ENCODE data around the gene CD4.

The CD4 gene

DNA sequence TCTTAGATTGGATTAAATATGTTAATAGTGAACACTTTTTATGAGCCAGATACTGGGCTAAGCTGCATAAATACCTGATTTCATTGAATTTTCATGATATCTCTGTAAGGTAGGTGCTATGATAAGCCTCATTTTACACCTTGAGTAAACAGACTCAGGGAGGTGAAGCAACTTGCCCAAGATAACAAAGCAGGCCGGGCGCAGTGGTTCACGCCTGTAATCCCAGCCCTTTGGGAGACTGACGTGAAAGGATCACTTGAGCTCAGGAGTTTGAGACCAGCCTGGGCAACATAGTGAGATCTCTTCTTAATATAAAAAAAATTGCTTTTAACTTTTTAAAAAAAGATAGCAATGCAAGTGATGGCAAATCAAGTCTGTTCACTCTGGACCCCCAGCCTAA, 52.7 kb downstream of the CD4 start:
- Histone ChIP-seq H3K36me3 (ENCODE audit: insufficient read depth, low read length) (peaks cover 10% of the 10 kb centered on the region), H3K9me3 (ENCODE audit: control insufficient read depth, insufficient read depth, low read length) (no peaks in the 10 kb centered on the region), H3K4me1 (ENCODE audit: insufficient read depth, low read length) (peaks cover 5% of the 10 kb centered on the region), H3K9ac (ENCODE audit: low read depth, low read length) (no peak overlapping the region)

DNA sequence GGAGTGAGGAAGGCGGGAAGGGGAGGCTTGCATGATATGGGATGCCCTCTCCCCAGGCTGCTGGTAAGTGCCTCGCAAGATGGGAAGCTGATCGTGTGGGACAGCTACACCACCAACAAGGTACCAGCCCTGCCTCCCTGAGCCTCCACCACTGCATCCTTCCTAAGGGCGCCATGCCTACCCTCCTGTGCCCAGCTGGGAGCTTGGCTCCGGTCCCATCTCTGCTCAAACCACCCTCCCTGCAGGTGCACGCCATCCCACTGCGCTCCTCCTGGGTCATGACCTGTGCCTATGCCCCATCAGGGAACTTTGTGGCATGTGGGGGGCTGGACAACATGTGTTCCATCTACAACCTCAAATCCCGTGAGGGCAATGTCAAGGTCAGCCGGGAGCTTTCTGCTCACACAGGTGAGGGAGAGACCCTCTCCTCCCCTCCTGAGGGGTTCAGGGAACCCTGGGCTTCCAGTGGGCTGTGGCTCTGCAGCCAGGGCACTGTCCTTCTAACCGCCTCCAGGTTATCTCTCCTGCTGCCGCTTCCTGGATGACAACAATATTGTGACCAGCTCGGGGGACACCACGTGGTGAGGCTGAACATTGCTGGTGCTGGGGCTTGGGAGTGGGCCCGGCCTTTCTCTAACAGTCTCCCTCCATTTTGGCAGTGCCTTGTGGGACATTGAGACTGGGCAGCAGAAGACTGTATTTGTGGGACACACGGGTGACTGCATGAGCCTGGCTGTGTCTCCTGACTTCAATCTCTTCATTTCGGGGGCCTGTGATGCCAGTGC, 54.0 kb downstream of the CD4 start:
- peaks cover 5% of the 10 kb centered on the region for H3K4me1 ChIP-seq (ENCODE audit: insufficient read depth, low read length)
- H3K36me3 ChIP-seq (ENCODE audit: insufficient read depth, low read length) = peaks cover 10% of the 10 kb centered on the region
- no peak overlapping the region for H3K9ac ChIP-seq (ENCODE audit: low read depth, low read length)
- no peaks in the 10 kb centered on the region for H3K9me3 ChIP-seq (ENCODE audit: control insufficient read depth, insufficient read depth, low read length)

DNA sequence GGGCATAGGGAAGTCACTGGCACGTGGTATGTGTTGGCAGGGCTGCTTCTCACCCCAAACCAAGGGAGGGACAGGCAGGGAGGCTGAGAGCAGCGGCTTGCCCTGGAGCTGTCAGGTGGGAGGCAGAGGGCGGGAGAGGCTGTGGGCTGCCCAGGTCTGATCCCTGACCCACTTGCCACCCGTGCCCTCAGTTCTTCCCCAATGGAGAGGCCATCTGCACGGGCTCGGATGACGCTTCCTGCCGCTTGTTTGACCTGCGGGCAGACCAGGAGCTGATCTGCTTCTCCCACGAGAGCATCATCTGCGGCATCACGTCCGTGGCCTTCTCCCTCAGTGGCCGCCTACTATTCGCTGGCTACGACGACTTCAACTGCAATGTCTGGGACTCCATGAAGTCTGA, 56.1 kb downstream of the CD4 start:
- Histone ChIP-seq H3K9ac (ENCODE audit: low read depth, low read length) (no peak overlapping the region), H3K9me3 (ENCODE audit: control insufficient read depth, insufficient read depth, low read length) (no peaks in the 10 kb centered on the region), H3K4me1 (ENCODE audit: insufficient read depth, low read length) (peaks cover 1% of the 10 kb centered on the region), H3K36me3 (ENCODE audit: insufficient read depth, low read length) (peaks cover 10% of the 10 kb centered on the region; the same call in 1 of the 2 replicates)

DNA sequence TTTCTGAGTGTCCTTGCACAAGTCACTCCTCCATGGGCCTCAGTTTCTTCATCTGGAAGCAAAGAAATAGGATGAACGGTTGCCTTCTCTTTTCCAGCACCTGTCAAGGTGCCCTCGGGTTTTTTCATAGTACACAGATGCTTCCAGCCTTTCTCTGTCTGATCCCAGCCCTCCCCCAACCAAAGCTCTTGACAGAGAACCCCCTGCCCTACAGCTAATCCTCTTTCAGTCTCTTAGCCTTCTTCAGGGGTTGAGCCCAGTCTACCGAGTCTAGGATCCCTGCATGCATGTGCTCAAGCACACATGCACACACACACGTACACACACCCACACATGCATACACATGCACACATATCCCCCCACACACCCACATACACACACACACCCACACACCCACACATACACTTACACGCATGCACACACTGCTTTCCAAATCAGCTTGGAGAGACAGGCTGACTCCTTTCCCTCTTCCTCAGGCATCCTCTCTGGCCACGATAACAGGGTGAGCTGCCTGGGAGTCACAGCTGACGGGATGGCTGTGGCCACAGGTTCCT, 57.1 kb downstream of the CD4 start:
- Histone ChIP-seq H3K9me3 (ENCODE audit: control insufficient read depth, insufficient read depth, low read length) (no peaks in the 10 kb centered on the region), H3K36me3 (ENCODE audit: insufficient read depth, low read length) (peaks cover 10% of the 10 kb centered on the region; the same call in 1 of the 2 replicates), H3K4me1 (ENCODE audit: insufficient read depth, low read length) (no peaks in the 10 kb centered on the region; the same call in 1 of the 2 replicates), H3K9ac (ENCODE audit: low read depth, low read length) (no peak overlapping the region)

DNA sequence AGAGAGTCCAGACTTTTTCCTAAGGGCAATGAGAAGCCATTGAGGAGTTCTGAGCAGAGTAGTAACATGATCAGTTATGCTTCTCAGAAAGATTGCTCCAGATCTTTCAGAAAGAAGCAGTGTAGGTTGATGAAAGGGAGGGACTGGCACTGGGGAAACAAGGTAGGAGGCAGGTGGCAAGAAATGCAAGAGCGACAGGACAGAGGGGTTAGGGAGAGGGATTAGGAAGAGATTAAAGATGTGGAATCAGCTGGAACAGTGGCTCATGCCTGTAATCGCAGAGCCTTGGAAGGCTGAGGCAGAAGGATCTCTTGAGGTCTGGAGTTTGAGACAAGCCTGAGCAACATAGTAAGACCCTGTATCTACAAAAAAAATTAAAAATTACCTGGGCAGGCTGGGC, 58.3 kb downstream of the CD4 start:
- H3K4me1 ChIP-seq (ENCODE audit: insufficient read depth, low read length) = no peaks in the 10 kb centered on the region; the same call in 1 of the 2 replicates
- H3K36me3 ChIP-seq (ENCODE audit: insufficient read depth, low read length) = peaks cover 10% of the 10 kb centered on the region; the same call in 1 of the 2 replicates
- no peak overlapping the region for H3K9ac ChIP-seq (ENCODE audit: low read depth, low read length)
- H3K9me3 ChIP-seq (ENCODE audit: control insufficient read depth, insufficient read depth, low read length) = no peaks in the 10 kb centered on the region

DNA sequence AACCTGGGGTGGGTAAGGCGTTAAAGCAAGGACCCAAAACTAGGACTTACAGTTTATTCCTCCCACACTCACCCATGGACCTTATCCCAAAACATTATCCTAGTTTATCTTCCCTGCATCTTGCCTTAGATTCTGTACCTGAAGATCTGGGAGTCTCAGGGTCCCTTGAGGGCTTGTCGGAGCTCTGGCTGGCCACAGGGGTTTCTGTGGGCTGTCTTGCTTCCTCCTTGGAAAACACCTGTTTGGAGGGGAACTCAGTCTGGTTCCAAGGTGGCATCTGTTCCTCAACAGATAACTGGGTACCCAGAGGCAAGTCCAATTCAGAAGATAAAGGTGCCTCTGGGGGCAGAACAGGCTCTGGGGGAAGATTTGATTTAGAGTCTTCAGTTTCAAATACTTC, 60.1 kb downstream of the CD4 start:
- no peaks in the 10 kb centered on the region for H3K9me3 ChIP-seq (ENCODE audit: control insufficient read depth, insufficient read depth, low read length)
- no peak overlapping the region for H3K9ac ChIP-seq (ENCODE audit: low read depth, low read length)
- H3K36me3 ChIP-seq (ENCODE audit: insufficient read depth, low read length) = peaks cover 10% of the 10 kb centered on the region; the same call in 1 of the 2 replicates
- peaks cover 12% of the 10 kb centered on the region for H3K4me1 ChIP-seq (ENCODE audit: insufficient read depth, low read length)

DNA sequence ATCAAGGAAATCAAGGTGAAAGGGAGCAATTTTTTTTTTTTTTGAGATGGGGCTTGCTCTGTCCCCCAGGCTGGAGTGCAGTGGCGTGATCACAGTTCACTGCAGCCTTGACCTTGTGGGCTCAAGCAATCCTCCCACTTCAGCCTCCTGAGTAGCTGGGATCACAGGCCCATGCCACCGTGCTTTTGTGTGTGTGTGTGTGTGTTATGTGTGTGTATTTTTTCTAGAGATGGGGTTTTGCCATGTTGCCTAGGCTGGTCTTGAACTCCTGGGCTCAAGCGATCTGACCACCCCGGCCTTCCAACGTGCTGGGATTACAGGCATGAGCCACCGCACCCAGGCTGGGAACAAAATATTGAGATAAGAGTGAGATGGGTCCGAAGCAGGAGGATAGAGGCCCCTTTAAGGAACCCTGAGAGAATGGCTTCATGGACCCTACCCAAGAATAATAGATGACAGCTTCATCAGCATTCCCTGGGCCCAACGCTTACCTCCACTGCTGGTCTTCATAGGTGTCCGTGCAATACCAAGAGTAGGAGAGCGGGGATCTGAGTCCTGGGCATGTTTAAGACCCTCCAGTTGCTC, 60.7 kb downstream of the CD4 start:
- H3K9ac ChIP-seq (ENCODE audit: low read depth, low read length) = peak overlapping the region; percentile 82
- H3K36me3 ChIP-seq (ENCODE audit: insufficient read depth, low read length) = peaks cover 6% of the 10 kb centered on the region; the same call in 1 of the 2 replicates
- H3K4me1 ChIP-seq (ENCODE audit: insufficient read depth, low read length) = peaks cover 12% of the 10 kb centered on the region
- H3K9me3 ChIP-seq (ENCODE audit: control insufficient read depth, insufficient read depth, low read length) = no peaks in the 10 kb centered on the region

DNA sequence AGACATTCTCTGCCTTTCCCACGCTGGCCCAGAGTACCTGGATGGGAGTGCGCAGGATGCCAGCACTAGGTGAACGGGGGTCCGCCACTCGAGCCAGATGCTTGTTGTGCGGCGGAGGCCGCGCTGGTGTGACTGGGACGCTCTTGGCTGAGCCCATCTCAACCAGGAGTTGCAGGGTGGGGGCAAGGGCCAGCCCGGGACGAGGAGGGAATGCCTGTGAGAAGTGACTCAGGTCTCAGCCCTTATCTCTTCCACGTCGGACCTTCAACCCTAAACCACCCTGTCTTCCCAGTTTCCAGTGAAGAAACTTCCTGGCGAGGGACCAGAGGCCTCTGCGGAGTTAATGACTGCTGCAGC, 61.4 kb downstream of the CD4 start:
- Histone ChIP-seq H3K9ac (ENCODE audit: low read depth, low read length) (peak overlapping the region; percentile 82), H3K9me3 (ENCODE audit: control insufficient read depth, insufficient read depth, low read length) (no peaks in the 10 kb centered on the region), H3K4me1 (ENCODE audit: insufficient read depth, low read length) (peaks cover 12% of the 10 kb centered on the region), H3K36me3 (ENCODE audit: insufficient read depth, low read length) (peaks cover 4% of the 10 kb centered on the region; the same call in 1 of the 2 replicates)

DNA sequence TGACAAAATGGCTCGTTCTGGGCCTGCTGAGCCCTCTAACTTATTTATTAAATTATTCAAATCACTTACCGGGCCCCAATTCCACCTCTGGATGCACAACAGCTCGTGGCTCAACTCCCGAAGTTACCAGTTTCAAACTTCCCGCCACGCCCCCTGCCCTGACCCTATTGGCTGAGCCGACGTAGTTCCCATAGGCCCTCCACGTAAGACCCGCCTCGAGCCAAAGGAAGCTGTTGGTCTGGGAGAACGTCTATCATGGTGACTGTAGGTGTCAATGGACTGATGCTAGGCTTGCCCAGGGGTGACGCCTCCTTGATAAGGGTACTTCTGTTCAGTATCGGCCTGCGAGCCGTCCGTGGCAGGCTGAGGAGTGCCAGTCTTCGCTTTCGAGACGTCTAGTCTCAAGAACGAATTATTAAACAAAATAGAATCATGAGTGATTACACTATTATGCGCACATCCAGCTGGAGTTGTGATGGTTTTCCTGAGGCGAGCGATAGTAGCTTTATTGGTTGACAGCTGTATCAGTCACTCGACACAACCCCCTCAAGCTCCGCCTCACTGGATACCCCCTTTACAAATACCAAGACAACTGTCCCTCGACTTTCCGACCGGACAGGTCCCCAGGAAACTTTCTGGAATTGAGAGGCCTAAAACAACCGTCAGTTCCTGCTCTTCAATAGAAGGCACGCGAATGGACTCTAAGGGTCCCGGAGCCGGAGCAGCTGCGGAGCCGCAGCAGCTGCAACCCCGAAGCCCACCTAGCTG, 62.0 kb downstream of the CD4 start, which contains the start of gene CDCA3:
TSS of gene CDCA3 (minus strand) at position 134 of the 768 bp plus-strand sequence. CDS start 334 bp downstream, outside the sequence.
- Histone ChIP-seq H3K9ac (ENCODE audit: low read depth, low read length) (peak within 1 kb of the TSS; percentile 82), H3K4me1 (ENCODE audit: insufficient read depth, low read length) (peaks cover 12% of the 10 kb centered on the region), H3K9me3 (ENCODE audit: control insufficient read depth, insufficient read depth, low read length) (no peaks in the 10 kb centered on the region), H3K36me3 (ENCODE audit: insufficient read depth, low read length) (peaks cover 5% of the 10 kb centered on the region; the same call in 1 of the 2 replicates)

DNA sequence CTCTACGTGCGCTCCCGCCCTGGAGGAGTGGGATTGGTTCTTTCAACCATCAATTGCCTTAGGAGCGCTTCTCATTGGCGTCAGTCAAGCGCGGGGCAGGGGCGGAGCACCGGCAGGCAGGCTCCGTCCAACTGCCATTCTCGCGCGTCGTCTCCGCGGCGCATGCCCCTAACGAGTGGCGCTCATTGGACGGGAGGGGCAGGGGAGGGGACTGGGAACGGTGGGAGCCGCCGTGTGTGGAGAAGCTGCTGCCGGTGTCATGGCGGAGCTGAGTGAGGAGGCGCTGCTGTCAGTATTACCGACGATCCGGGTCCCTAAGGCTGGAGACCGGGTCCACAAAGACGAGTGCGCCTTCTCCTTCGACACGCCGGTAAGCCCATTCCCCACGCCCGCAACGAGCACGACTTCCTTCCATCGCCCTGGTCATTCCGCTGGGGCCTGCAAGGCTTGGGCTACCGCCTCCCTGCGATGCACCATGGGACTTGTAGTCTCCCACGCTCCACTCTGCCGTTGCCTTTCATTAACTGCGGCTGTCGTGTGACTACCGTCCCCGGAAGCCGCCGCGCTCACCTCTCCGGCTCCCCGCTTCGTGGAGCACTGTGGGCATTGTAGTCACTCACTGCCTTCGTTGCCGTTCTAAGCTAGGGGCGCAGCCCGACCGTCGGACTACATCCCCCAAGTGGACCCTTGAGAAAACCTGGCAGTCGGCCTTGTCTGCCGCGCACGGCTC, 62.8 kb downstream of the CD4 start, which contains the start of gene USP5:
TSS of gene USP5 (plus strand) at position 230 of the 730 bp plus-strand sequence. CDS start at position 260, 30 bp downstream.
- no peaks in the 10 kb centered on the region for H3K9me3 ChIP-seq (ENCODE audit: control insufficient read depth, insufficient read depth, low read length)
- peaks cover 12% of the 10 kb centered on the region for H3K4me1 ChIP-seq (ENCODE audit: insufficient read depth, low read length)
- H3K36me3 ChIP-seq (ENCODE audit: insufficient read depth, low read length) = peaks cover 4% of the 10 kb centered on the region; the same call in 1 of the 2 replicates
- peak within 1 kb of the TSS; percentile 82 for H3K9ac ChIP-seq (ENCODE audit: low read depth, low read length)

DNA sequence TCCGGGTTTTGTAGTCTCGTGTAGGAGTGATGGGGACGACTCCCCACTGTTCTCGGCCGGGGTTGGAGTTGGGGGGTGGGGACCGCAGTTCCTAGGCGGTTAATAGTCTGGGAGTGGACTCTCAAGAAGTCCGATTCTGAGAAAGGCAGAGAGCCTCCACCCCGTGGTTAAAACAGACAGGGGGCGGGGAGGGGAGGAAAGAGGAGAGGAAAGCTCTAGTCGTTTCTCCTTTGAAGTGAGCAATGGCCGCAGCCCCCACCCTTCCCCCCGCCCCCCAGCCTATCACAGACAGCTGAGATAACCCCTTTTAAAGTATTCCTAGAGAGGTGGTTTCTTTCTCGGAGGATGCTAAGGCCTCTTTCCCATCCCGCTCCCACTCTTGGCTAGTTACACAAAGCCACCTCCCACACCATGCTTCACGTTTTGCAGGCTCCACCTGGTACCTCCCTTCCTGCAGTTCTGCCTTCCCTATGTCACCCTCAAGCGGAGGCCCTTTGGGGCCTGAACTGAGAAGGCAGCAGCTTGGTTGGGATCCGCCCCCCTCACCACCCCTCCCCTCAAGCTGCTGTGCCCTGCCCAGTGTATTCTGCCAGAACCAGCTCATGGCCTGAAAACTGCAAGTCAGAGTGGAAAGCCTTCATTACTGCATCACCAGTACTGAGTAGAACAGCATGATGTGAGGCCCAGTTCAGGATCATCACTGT, 63.5 kb downstream of the CD4 start:
- Histone ChIP-seq H3K9me3 (ENCODE audit: control insufficient read depth, insufficient read depth, low read length) (no peaks in the 10 kb centered on the region), H3K9ac (ENCODE audit: low read depth, low read length) (peak overlapping the region; percentile 82), H3K4me1 (ENCODE audit: insufficient read depth, low read length) (peaks cover 12% of the 10 kb centered on the region), H3K36me3 (ENCODE audit: insufficient read depth, low read length) (peaks cover 6% of the 10 kb centered on the region)

DNA sequence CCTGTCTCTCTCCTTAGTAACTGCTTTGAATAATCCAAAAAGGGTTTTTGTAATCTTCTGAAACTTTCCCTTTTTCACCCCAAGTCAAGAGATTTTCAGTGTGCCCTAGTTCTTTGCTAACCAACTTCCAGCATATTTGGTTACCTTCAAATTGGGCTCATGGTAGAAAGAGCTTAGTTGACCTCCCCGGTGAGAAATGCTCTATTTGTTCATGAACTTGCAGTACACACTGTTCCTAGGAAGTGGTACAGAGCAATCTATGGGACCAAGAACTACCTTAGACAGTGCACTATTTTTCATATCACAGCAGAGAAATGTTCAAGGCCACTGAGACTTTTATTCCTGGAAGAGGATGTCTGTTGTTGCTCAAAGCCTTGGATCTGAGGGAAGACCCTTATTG, 64.3 kb downstream of the CD4 start:
- Histone ChIP-seq H3K36me3 (ENCODE audit: insufficient read depth, low read length) (peaks cover 7% of the 10 kb centered on the region), H3K4me1 (ENCODE audit: insufficient read depth, low read length) (peaks cover 12% of the 10 kb centered on the region), H3K9me3 (ENCODE audit: control insufficient read depth, insufficient read depth, low read length) (no peaks in the 10 kb centered on the region), H3K9ac (ENCODE audit: low read depth, low read length) (peak overlapping the region; percentile 82; the same call in 1 of the 2 replicates)

DNA sequence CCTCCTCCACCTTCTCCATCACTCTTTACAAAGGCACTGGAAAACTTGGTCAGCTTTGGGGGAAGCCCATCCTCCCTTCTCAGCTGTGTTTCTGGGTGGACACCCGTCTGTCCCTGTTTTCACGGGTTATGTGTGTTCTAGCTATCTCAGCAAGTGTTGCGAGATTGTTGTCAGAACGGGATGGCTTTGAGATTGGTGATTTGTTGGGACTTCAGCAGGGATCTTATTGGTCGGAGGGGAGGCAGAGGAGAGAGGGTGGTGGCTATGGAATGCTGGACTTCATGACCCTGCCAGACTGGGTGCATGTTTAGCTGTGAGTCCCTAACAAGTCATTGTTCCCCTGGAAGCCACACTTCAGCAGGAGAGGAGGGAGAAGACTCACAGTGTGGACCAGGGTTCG, 64.7 kb downstream of the CD4 start:
- peaks cover 10% of the 10 kb centered on the region for H3K36me3 ChIP-seq (ENCODE audit: insufficient read depth, low read length)
- H3K9ac ChIP-seq (ENCODE audit: low read depth, low read length) = no peak overlapping the region
- peaks cover 12% of the 10 kb centered on the region for H3K4me1 ChIP-seq (ENCODE audit: insufficient read depth, low read length)
- no peaks in the 10 kb centered on the region for H3K9me3 ChIP-seq (ENCODE audit: control insufficient read depth, insufficient read depth, low read length)

All from ES-I3 (cell line).